Fibroblast of upper back skin (primary cell): ENCODE measurements around the gene PRKAG1.

Experiments
- DNase-seq: peaks from one replicate; pipeline ENCODE4 v3.0.0-alpha.2; 2013

PRKAG1 gene

GRCh38 chr12:49000346-49000745 lies 18.2 kb downstream of the PRKAG1 start:
- DNase-seq, result no peak

- DNase-seq, result peak; percentile 55
These were observed 19.0 kb downstream of the PRKAG1 start, which contains the start of gene DDN for GRCh38 chr12:48999371-49000131. DDN (minus strand) TSS chr12:48999375; CDS start chr12:48999287, 88 bp downstream.

GRCh38 chr12:48998497-48999353 lies 19.9 kb downstream of the PRKAG1 start:
- peak; percentile 18 for DNase-seq

GRCh38 chr12:48997719-48998496 lies 20.7 kb downstream of the PRKAG1 start:
- DNase-seq, result no peak

- DNase-seq, result peak; percentile 70
These were observed 21.5 kb downstream of the PRKAG1 start for GRCh38 chr12:48996794-48997718.

GRCh38 chr12:48995086-48995879 lies 23.3 kb downstream of the PRKAG1 start:
- peak; percentile 80 for DNase-seq

GRCh38 chr12:48994224-48995085 lies 24.1 kb downstream of the PRKAG1 start:
- DNase-seq, result no peak

GRCh38 chr12:48993787-48994186 lies 24.8 kb downstream of the PRKAG1 start:
- DNase-seq, result no peak

GRCh38 chr12:48991247-48992050 lies 27.1 kb downstream of the PRKAG1 start:
- no peak for DNase-seq

- no peak for DNase-seq
These were observed 28.0 kb downstream of the PRKAG1 start for GRCh38 chr12:48990552-48990951.

GRCh38 chr12:48988030-48988649 lies 30.4 kb downstream of the PRKAG1 start:
- peak; percentile 33 for DNase-seq

GRCh38 chr12:48986720-48987291 lies 31.8 kb downstream of the PRKAG1 start:
- DNase-seq, result no peak

- no peak for DNase-seq
These were observed 32.7 kb downstream of the PRKAG1 start for GRCh38 chr12:48985901-48986300.

GRCh38 chr12:48985475-48985897 lies 33.1 kb downstream of the PRKAG1 start:
- no peak for DNase-seq

GRCh38 chr12:48982397-48983080 lies 36.0 kb downstream of the PRKAG1 start:
- DNase-seq, result no peak

- DNase-seq, result no peak
These were observed 36.8 kb downstream of the PRKAG1 start for GRCh38 chr12:48981757-48982157.

GRCh38 chr12:48980953-48981756 lies 37.4 kb downstream of the PRKAG1 start:
- DNase-seq, result no peak
